HG03439 (cell line): ENCODE results near the gene CHST7.
"Not testable (repeated sequence)": the region's sequence is repeated elsewhere in the genome, so short reads cannot be mapped to it uniquely, and the experiment has no call there.

Experiments
- ATAC-seq: cut with Tn5 transposase; IDR thresholded peaks from one replicate; pipeline ENCODE4 v1.9.1; 2021; ENCODE audit warnings: mild to moderate bottlenecking, moderate library complexity; ENCODE audit not compliant: unreplicated experiment

CHST7 gene, protein sequence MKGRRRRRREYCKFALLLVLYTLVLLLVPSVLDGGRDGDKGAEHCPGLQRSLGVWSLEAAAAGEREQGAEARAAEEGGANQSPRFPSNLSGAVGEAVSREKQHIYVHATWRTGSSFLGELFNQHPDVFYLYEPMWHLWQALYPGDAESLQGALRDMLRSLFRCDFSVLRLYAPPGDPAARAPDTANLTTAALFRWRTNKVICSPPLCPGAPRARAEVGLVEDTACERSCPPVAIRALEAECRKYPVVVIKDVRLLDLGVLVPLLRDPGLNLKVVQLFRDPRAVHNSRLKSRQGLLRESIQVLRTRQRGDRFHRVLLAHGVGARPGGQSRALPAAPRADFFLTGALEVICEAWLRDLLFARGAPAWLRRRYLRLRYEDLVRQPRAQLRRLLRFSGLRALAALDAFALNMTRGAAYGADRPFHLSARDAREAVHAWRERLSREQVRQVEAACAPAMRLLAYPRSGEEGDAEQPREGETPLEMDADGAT

GRCh38 chrX:46573331-46573891 lies at the start of gene CHST7:
Gene CHST7 (plus strand): TSS chrX:46573765. CDS start chrX:46573932, 167 bp downstream.
- peak; percentile 40 for ATAC-seq

- not testable (repeated sequence) for ATAC-seq
These were observed 44.9 kb upstream of the CHST7 start for GRCh38 chrX:46528640-46529039.

DNA sequence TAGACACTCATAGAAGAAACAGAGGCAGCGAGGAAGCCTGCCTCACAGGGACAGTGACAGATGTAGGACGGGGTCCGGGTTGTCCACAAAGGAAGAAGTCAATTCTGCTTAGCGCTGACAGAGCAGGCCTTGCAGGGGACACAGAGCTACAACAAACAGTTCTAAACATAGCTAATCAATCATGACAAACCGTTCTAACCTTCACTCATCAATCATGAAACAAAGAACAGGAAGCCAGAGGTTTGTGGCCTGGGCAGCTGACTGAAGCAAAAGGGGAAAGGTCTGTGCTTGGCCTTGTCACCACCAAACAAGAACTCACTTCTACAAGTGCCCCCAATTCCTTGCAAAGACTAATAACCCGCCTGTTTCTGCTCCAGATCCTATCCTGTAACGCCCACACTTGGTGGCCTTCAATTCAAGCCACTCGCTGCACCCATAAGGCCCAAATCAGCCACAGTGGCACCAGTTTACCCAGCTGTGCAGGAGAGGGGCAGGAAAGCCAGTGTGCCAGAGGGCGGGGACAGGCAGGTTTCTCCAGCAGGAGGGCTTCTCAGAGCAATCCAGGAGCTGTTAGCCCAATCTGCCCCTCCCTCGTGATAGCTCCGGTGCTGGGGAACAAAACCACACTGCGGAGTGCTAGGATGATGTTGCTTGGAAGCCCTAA lies 43.7 kb upstream of the CHST7 start:
- ATAC-seq = not testable (repeated sequence)

- not testable (repeated sequence) for ATAC-seq
These were observed 43.1 kb upstream of the CHST7 start for GRCh38 chrX:46530404-46530908.

DNA sequence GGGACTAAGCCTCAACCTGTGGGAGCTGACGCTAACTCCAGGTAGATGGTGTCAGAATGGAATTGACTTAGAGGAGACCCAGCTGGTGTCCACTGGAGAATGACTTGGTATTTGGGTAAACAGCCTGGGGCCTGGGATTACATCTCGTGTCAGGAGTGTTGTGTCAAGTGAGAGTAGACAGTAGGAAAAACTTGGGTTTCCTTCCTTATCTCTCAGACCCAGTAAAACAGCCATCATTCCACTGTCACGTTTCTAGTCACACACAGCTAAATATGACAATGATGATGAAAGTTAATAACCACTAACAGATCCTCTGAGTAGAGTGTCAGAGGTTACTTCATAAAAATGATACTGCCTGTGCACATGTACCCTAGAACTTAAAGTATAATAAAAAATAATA lies 42.1 kb upstream of the CHST7 start:
- no peak for ATAC-seq

- ATAC-seq = no peak
These were observed 30.1 kb upstream of the CHST7 start for GRCh38 chrX:46543441-46543840.

- ATAC-seq = not testable (repeated sequence)
These were observed 29.0 kb upstream of the CHST7 start for GRCh38 chrX:46544527-46544926.

- ATAC-seq = peak; percentile 89
These were observed 28.2 kb upstream of the CHST7 start, which contains the start of gene ZNF674 for GRCh38 chrX:46545111-46546005. Gene ZNF674 (minus strand): TSS chrX:46545421. CDS start chrX:46542087, 3,334 bp downstream.

DNA sequence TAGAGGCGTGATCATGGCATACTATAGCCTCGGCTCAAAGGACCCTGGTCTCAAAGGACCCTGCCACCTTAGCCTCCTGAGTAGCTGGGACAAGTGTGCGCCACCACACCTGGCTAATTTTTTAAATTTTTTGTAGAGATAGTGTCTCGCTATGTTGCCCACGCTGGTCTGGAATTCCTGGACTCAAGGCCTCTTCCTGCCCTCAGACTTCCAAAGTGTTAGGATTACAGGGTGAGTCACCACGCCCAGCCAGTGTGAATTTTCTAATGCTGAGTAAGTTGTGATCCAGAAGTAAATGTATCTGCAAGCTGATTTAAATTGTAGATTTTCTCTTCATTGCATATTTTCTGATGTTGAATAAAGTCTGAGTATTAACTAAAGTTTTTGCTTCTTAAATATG lies 25.7 kb upstream of the CHST7 start:
- no peak for ATAC-seq

- ATAC-seq = no peak
These were observed 23.7 kb upstream of the CHST7 start for GRCh38 chrX:46549914-46550313.

DNA sequence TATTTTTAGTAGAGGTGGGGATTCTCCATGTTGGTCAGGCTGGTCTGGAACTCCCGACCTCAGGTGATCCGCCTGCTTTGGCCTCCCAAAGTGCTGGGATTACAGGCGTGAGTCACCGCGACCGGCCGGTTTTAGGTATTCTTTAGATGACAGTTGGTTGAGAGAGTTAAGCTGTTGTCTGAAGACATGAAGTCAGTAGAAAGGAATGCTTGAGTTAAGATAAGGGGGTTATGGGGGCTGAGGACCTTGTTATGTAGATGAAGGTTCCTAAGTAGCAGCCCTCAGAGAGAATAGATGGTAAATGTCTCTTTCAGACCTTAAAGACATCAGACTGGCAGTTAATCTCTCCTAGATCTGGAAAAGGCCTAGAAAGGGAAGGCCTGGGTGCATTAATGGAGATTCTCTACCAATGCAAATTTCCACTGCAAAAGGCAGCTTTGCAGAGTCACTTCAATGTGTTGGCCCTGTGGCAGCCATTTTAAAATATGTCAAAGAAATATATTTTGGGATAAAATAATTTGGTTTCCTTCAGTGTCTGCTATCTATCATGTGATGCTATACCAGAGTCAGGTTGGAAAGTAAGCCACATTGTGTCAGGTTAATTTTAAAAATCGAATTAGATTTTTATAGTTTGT lies 22.0 kb upstream of the CHST7 start:
- ATAC-seq = no peak

DNA sequence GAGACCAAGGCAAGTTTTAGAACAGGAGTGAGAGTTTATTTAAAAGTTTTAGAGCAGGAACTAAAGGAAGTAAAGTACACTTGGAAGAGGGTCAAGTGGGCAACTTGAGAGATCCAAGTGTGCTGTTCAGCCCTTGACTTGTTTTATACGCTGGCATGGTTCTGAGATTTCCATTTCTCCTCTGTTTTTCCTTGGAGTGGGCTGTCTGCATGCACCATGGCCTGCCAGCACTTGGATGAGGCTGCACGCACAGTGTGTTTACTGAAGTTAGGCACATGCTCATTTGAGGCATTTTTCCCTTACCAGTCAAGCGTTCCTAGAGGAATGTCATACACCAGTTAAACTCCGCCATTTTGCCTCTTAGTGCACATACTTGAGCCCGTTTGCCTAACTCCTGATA lies 19.6 kb upstream of the CHST7 start:
- ATAC-seq = no peak

GRCh38 chrX:46554942-46555341 lies 18.6 kb upstream of the CHST7 start:
- no peak for ATAC-seq

DNA sequence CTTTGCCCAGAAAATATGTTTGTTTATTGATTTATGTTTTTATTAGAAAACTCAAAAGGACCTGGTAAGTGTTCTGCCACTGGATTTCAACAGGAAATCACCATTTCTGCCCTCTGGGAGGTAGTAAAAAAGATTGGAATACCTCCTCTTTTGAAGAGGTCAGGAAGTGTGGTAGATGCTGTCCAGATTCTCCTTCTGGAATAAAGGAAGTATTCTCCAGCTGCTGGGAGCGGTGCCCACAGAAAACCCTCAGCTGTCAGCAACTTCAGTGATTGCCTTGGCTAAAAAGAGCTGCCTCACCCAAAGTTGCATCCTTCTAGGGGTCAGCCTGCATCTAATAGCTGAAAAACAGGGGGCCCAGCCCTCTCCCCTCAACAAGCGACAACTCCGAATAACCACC lies 14.5 kb upstream of the CHST7 start:
- ATAC-seq = no peak

- peak; percentile 98 for ATAC-seq
These were observed 11.5 kb upstream of the CHST7 start for GRCh38 chrX:46561824-46562657.

DNA sequence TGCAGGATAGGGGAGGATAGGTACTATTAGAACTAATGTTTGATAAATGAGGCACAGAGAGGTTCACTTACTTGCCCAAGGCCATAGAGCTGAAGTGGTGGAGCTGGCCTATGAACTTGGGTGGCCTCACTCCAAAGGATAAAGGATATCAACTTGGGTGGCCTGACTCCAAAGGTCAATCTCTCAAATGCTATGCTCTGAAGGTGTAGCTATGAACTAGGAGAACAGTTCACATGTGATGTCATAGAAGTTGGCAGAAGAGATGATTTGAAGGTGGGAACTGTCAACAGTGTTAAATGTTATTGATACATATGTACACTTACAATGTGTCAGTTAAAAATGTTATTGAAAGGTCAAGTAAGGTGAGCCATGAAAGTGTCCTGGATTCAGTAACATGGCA lies 6.2 kb upstream of the CHST7 start:
- ATAC-seq = no peak

DNA sequence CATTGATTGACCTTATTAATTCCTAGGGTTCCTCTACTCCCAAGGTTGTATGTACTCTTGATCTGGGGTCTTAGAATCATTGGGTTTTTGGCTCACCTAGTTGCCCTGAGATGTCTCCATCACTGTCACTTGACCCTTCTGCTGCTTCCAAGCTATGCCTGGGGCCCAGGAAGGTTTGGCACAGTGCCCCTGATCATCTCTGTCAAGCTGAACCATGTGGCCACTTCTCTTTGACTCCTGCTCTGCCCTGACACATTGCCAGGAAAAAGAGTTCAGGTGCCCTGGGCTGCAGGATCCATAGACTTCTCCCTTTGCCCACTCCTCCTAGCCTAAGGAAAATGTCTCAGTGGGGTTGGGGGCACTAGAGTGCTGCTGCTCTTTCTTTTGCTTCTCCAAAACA lies 3.9 kb upstream of the CHST7 start:
- no peak for ATAC-seq

- no peak for ATAC-seq
These were observed 1.9 kb upstream of the CHST7 start for GRCh38 chrX:46571423-46572339.
